Activated T-helper 2 cell treated with anti-CD3 and anti-CD28 coated beads, Interferon-gamma antibody, Interleukin-2, Interleukin-4, amounts not matched to agents 10 μg/mL and 5 μg/mL and 100 μg/mL, durations not matched to agents 14 hours and 24 hours and 36 hours (primary cell): ENCODE results near the gene LTA4H. TPM values are rescaled to one million over a fixed set of nuclear protein-coding genes. Genes with fewer than 3 reads are reported as not detected.
A peak's percentile ranks its signal among the peaks of the same experiment; 100 is the strongest.

Experiments used
- DNase-seq: peaks from one replicate; pipeline ENCODE4 v3.0.0; 2021; ENCODE audit warnings: low spot score
- H3K27ac Mint-ChIP-seq: one replicate; pipeline ENCODE4 v1.8.0; 2021; ENCODE audit warnings: mixed read lengths
- H3K27me3 Mint-ChIP-seq: one replicate; pipeline ENCODE4 v1.8.0; 2021; ENCODE audit warnings: low read depth, mixed read lengths
- H3K36me3 Mint-ChIP-seq: one replicate; pipeline ENCODE4 v1.8.0; 2021; ENCODE audit warnings: low read depth, mixed read lengths
- H3K4me1 Mint-ChIP-seq: one replicate; pipeline ENCODE4 v1.8.0; 2021; ENCODE audit warnings: low read depth, mixed read lengths
- H3K4me3 Mint-ChIP-seq: one replicate; pipeline ENCODE4 v1.8.0; 2021; ENCODE audit warnings: low read depth, mild to moderate bottlenecking, moderate library complexity, mixed read lengths
- H3K9me3 Mint-ChIP-seq: one replicate; pipeline ENCODE4 v1.8.0; 2021; ENCODE audit warnings: mixed read lengths
- intact Hi-C: fragments of 100-400 bp; cut with micrococcal nuclease; formaldehyde crosslinking; loops from one replicate; pipeline ENCODE4 v1.15.1; 2023
- total RNA-seq: library from RNA; stranded (reverse); gene quantifications from 2 replicates; pipeline ENCODE4 v1.2.3, GENCODE V29; 2022

LTA4H gene
- total RNA-seq, 1 donor from 2014 or later, result 65.2 TPM

GRCh38 chr12:96006727-96007126 lies 28.7 kb downstream of the LTA4H start:
- no peak for DNase-seq
- no peak overlapping the region for H3K27ac Mint-ChIP-seq
- H3K9me3 Mint-ChIP-seq, result no peaks in the 10 kb centered on the region
- no peaks in the 10 kb centered on the region for H3K4me1 Mint-ChIP-seq
- no peak overlapping the region for H3K4me3 Mint-ChIP-seq
- H3K36me3 Mint-ChIP-seq, result peaks cover 35% of the 10 kb centered on the region
- intact Hi-C loops, result no loop called here
- no peaks in the 10 kb centered on the region for H3K27me3 Mint-ChIP-seq

DNA sequence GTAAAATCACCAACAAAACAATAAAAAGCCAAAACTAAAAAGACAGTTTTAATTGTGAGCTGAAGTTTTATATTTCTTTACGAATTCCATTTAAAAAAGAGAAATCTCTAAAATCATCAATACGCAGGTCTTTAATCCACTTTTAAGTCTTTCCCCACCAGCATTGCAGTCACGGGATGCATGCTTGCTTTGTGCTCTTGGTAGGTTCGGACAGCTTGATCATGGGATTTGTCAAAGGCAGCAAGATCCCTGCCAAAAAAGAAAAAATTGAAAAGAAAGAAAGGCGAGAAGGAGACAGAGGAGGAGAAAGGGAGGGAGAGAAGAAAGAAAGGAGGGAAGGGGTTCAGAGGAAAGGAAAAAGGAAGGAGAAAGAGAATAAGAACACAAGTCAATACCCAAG lies 34.5 kb downstream of the LTA4H start:
- H3K4me3 Mint-ChIP-seq, result no peak overlapping the region
- no peak for DNase-seq
- H3K27me3 Mint-ChIP-seq, result no peaks in the 10 kb centered on the region
- no peak overlapping the region for H3K27ac Mint-ChIP-seq
- intact Hi-C loops, result no loop called here
- peaks cover 15% of the 10 kb centered on the region for H3K4me1 Mint-ChIP-seq
- no peaks in the 10 kb centered on the region for H3K9me3 Mint-ChIP-seq
- peaks cover 11% of the 10 kb centered on the region for H3K36me3 Mint-ChIP-seq

- intact Hi-C loops, result loop anchor here (2.0 kb wide), 2 partner anchors 35 to 57 kb away; partner anchors contain the start of genes AMDHD1, CCDC38 and LTA4H
- peaks cover 15% of the 10 kb centered on the region for H3K4me1 Mint-ChIP-seq
- no peak for DNase-seq
- no peak overlapping the region for H3K4me3 Mint-ChIP-seq
- H3K9me3 Mint-ChIP-seq, result no peaks in the 10 kb centered on the region
- H3K27me3 Mint-ChIP-seq, result no peaks in the 10 kb centered on the region
- no peak overlapping the region for H3K27ac Mint-ChIP-seq
- H3K36me3 Mint-ChIP-seq, result no peaks in the 10 kb centered on the region
Observed at GRCh38 chr12:95999484-95999883, 35.9 kb downstream of the LTA4H start.

- intact Hi-C loops, result loop anchor here (1.0 to 2.0 kb wide), 4 partner anchors 36 to 518 kb away; partner anchors contain the start of genes AMDHD1, CCDC38 and LTA4H
- H3K4me3 Mint-ChIP-seq, result no peak overlapping the region
- H3K27ac Mint-ChIP-seq, result peak overlapping the region; percentile 24
- no peaks in the 10 kb centered on the region for H3K36me3 Mint-ChIP-seq
- H3K27me3 Mint-ChIP-seq, result no peaks in the 10 kb centered on the region
- no peaks in the 10 kb centered on the region for H3K9me3 Mint-ChIP-seq
- peak; percentile 49 for DNase-seq
- H3K4me1 Mint-ChIP-seq, result peaks cover 15% of the 10 kb centered on the region
Observed at GRCh38 chr12:95998611-95999286, 36.6 kb downstream of the LTA4H start.

DNA sequence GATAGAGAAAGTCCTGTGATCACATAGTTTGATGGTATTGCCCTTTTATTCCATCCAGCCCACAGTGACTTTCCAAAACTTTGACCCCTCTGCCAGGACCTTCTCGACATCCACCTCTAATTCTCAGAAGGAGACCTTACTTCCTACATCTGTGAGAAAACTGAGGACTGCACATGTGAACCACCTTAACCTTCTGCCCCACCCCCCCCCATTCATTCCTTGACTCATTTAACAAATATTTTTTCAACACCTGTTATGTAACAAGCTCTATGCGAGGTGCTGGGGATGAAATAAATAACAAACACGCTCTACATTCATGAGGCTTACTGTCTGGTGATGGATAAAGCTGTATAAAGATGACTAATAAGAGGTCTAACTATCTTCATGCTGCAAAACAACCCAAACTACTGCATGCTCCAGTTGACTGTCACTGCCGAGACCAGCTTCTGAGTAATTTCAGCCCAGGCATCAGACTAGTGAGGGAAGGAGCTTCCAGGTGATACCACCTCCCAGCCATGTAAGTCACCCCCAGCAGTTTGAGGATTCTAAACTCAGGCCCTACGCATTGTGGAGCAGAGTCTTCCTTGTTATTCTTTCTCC lies 37.4 kb downstream of the LTA4H start:
- Mint-ChIP-seq H3K9me3 (no peaks in the 10 kb centered on the region), H3K27me3 (peaks cover 3% of the 10 kb centered on the region), H3K4me1 (peaks cover 15% of the 10 kb centered on the region), H3K27ac (no peak overlapping the region), H3K4me3 (no peak overlapping the region), H3K36me3 (no peaks in the 10 kb centered on the region)
- DNase-seq, result no peak
- intact Hi-C loops, result loop anchor here (1.0 to 2.0 kb wide), 4 partner anchors 37 to 518 kb away; partner anchors contain the start of genes AMDHD1, CCDC38 and LTA4H

- Mint-ChIP-seq H3K27me3 (peaks cover 6% of the 10 kb centered on the region), H3K27ac (no peak overlapping the region), H3K36me3 (no peaks in the 10 kb centered on the region), H3K9me3 (no peaks in the 10 kb centered on the region), H3K4me1 (peaks cover 15% of the 10 kb centered on the region), H3K4me3 (no peak overlapping the region)
- DNase-seq, result no peak
- intact Hi-C loops, result no loop called here
Observed at GRCh38 chr12:95997276-95997675, 38.1 kb downstream of the LTA4H start.

- Mint-ChIP-seq H3K9me3 (no peaks in the 10 kb centered on the region), H3K36me3 (no peaks in the 10 kb centered on the region), H3K4me1 (peaks cover 15% of the 10 kb centered on the region), H3K27ac (no peak within 1 kb of the TSS), H3K27me3 (peaks cover 6% of the 10 kb centered on the region), H3K4me3 (no peak within 1 kb of the TSS)
- DNase-seq, result no peak
- intact Hi-C loops, result loop anchor here (1.0 kb wide), 1 partner anchor 81 kb away; no protein-coding TSS in a partner anchor
Observed at GRCh38 chr12:95996034-95996658, 39.2 kb downstream of the LTA4H start, which contains the start of gene HAL. Gene HAL, minus strand, starts transcription at chr12:95996344. Its CDS starts 434 bp downstream, at chr12:95995910.

DNA sequence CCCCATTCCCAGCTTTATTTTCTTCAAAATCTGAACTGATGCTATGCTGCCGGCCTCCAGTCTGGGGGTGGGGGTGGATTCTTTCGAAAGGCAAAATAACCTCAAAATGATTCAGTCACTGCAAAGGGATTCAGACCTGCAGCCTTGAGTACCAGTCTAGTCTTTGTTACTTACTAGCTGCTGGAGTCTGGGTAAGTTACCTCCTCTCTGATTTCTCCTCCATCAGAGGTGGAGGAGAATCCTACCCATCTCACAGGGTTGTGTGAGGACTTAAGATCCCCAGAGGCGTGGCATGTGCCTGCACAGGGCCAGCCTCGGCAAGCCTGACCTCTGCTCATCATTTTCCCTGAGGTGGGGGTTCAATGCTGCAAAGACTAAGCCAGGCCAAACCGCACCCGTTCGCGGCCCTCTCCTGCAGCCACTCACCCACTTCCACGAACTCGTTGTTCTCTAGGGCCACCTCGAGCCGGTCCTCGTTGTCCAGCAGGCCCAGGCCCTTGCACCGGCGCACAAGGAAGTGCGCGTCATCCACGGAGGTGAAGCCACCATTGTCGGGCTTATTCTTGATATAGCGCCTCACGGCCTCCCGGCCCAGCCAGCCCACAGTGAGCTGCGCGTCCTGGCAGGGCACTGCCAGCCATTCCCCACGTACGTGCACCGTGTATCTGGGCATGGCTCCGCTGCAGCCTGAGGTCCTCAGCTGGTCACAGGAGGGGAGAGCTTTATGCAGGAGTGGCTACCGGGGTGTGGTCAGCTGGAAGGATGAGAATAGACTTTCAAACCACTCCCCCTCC lies 40.0 kb downstream of the LTA4H start:
- Mint-ChIP-seq H3K27me3 (peaks cover 6% of the 10 kb centered on the region), H3K27ac (no peak overlapping the region), H3K4me3 (no peak overlapping the region), H3K9me3 (no peaks in the 10 kb centered on the region), H3K4me1 (peaks cover 15% of the 10 kb centered on the region), H3K36me3 (no peaks in the 10 kb centered on the region)
- intact Hi-C loops, result loop anchor here (1.0 kb wide), 1 partner anchor 80 kb away; no protein-coding TSS in a partner anchor
- no peak for DNase-seq

GRCh38 chr12:95994476-95994875 lies 40.9 kb downstream of the LTA4H start:
- Mint-ChIP-seq H3K4me1 (peaks cover 15% of the 10 kb centered on the region), H3K4me3 (no peak overlapping the region), H3K27ac (no peak overlapping the region), H3K36me3 (no peaks in the 10 kb centered on the region), H3K9me3 (no peaks in the 10 kb centered on the region), H3K27me3 (peaks cover 6% of the 10 kb centered on the region)
- intact Hi-C loops, result no loop called here
- no peak for DNase-seq

DNA sequence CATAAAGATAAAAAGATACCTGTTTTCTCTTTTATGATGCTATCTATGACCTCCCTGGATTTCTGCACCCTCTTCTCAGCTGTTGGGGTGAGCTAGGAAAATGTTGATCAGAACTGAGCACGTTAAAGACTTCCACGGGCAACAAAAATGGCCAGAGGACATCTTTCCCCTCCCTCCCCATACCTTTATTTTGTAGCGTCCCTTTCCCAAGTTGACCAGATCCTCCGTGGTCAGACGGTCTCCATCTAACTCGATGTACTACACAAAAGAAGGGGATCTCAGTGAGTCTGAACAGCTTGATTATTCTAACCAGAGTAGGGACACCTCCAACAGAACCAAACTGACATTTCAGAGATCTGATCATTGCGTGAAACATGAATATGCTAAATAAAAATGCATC lies 41.5 kb downstream of the LTA4H start:
- H3K27me3 Mint-ChIP-seq, result peaks cover 6% of the 10 kb centered on the region
- H3K4me3 Mint-ChIP-seq, result no peak overlapping the region
- no peak for DNase-seq
- no peaks in the 10 kb centered on the region for H3K9me3 Mint-ChIP-seq
- no peak overlapping the region for H3K27ac Mint-ChIP-seq
- peaks cover 12% of the 10 kb centered on the region for H3K4me1 Mint-ChIP-seq
- intact Hi-C loops, result no loop called here
- H3K36me3 Mint-ChIP-seq, result no peaks in the 10 kb centered on the region

DNA sequence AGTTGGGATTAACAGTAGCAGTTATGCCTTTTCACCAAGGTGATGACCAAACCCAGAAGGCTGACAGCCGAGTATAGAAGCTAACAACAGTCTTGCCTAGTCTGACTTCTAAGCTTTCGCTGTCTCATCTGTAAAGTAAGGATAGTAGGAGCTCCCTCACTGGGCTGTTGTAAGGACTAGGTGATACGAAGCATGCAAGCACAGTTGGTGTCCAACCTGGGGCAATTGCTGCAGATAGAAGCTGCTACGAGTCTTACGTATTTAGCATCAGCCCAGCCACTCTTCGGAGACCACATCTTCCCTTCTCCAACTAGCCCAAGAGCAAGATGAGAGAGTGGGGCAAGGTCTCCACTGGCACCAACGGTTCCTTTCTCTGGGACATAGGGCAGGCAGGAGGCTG lies 45.3 kb downstream of the LTA4H start:
- H3K27me3 Mint-ChIP-seq, result peaks cover 12% of the 10 kb centered on the region
- H3K36me3 Mint-ChIP-seq, result no peaks in the 10 kb centered on the region
- intact Hi-C loops, result no loop called here
- no peak for DNase-seq
- no peaks in the 10 kb centered on the region for H3K9me3 Mint-ChIP-seq
- no peaks in the 10 kb centered on the region for H3K4me1 Mint-ChIP-seq
- no peak overlapping the region for H3K27ac Mint-ChIP-seq
- no peak overlapping the region for H3K4me3 Mint-ChIP-seq

DNA sequence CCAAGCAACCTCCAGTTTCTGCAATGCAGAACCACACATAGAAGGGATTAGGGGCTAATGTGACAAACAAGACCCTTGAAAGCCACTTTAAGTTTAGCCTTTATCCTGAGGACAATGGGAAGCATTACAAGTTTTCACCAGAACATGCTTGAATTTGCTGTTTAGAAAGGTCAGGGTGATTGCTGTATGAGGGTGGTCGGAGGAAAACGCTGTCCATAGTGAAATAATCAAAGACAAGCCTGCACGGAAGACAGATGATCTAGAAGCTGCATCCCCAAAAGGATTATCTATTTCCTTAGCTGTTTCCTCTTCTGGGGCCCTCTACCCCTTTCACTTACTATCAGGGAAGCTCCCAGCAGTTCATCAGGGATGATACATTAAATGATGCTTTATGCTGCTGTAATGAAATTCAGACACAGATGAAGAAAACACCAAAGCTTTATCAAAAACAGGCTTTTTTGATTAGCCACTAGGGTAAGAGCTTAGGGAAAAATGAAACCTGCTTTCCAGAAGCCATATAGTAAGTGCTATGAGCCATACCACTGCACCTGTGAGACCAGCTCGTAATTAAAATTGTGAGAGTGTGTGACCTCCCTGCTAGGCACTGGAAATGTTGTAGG lies 45.8 kb downstream of the LTA4H start:
- Mint-ChIP-seq H3K9me3 (no peaks in the 10 kb centered on the region), H3K27me3 (peaks cover 12% of the 10 kb centered on the region), H3K4me1 (no peaks in the 10 kb centered on the region), H3K27ac (no peak overlapping the region), H3K4me3 (no peak overlapping the region), H3K36me3 (no peaks in the 10 kb centered on the region)
- intact Hi-C loops, result no loop called here
- DNase-seq, result no peak
